IPS-20b (cell line): Measurements from ENCODE around the gene AP2M1.
A peak's percentile ranks its signal among the peaks of the same experiment; 100 is the strongest.
"Not testable (repeated sequence)": the region's sequence is repeated elsewhere in the genome, so short reads cannot be mapped to it uniquely, and the experiment has no call there.

Source experiments
- H3K27ac ChIP-seq: one replicate; pipeline ENCODE4 v1.5.1; 2013; ENCODE audit warnings: low read length
- H3K27me3 ChIP-seq: 2 replicates; pipeline ENCODE4 v1.6.1; 2013; ENCODE audit warnings: mild to moderate bottlenecking, low read length, inconsistent platforms; ENCODE audit not compliant: insufficient read depth
- H3K36me3 ChIP-seq: 2 replicates; pipeline ENCODE4 v1.6.1; 2013; ENCODE audit warnings: low read depth, mild to moderate bottlenecking, inconsistent platforms, low read length, moderate library complexity; ENCODE audit not compliant: insufficient read depth
- H3K4me1 ChIP-seq: 2 replicates; pipeline ENCODE4 v1.6.1; 2013; ENCODE audit warnings: mild to moderate bottlenecking, control low read depth, inconsistent platforms, low read length, moderate library complexity; ENCODE audit not compliant: insufficient read depth
- H3K4me3 ChIP-seq: 2 replicates; pipeline ENCODE4 v1.5.1; 2013; ENCODE audit warnings: mild to moderate bottlenecking, low read length, inconsistent platforms
- H3K9ac ChIP-seq: 2 replicates; pipeline ENCODE4 v1.6.1; 2013; ENCODE audit warnings: low read depth, mild to moderate bottlenecking, inconsistent platforms, low read length, moderate library complexity
- H3K9me3 ChIP-seq: 2 replicates; pipeline ENCODE4 v1.6.1; 2013; ENCODE audit warnings: mild to moderate bottlenecking, low read depth, low read length, inconsistent platforms; ENCODE audit not compliant: insufficient read depth

AP2M1 gene

GRCh38 chr3:184143327-184143726 lies 31.3 kb upstream of the AP2M1 start:
- peaks cover 64% of the 10 kb centered on the region for H3K36me3 ChIP-seq
- no peak overlapping the region for H3K27ac ChIP-seq
- H3K4me3 ChIP-seq = no peak overlapping the region
- H3K9me3 ChIP-seq = no peaks in the 10 kb centered on the region
- H3K4me1 ChIP-seq = no peaks in the 10 kb centered on the region
- no peak overlapping the region for H3K9ac ChIP-seq
- H3K27me3 ChIP-seq = no peaks in the 10 kb centered on the region

GRCh38 chr3:184144505-184144904 lies 30.1 kb upstream of the AP2M1 start:
- Histone ChIP-seq H3K36me3 (peaks cover 64% of the 10 kb centered on the region), H3K4me3 (no peak overlapping the region), H3K27ac (no peak overlapping the region), H3K27me3 (no peaks in the 10 kb centered on the region), H3K9ac (no peak overlapping the region), H3K9me3 (no peaks in the 10 kb centered on the region), H3K4me1 (no peaks in the 10 kb centered on the region)

- Histone ChIP-seq H3K4me3 (no peak overlapping the region), H3K4me1 (no peaks in the 10 kb centered on the region), H3K27me3 (no peaks in the 10 kb centered on the region), H3K9ac (no peak overlapping the region), H3K27ac (no peak overlapping the region), H3K9me3 (no peaks in the 10 kb centered on the region), H3K36me3 (peaks cover 60% of the 10 kb centered on the region)
These were observed 29.5 kb upstream of the AP2M1 start for GRCh38 chr3:184145111-184145524.

DNA sequence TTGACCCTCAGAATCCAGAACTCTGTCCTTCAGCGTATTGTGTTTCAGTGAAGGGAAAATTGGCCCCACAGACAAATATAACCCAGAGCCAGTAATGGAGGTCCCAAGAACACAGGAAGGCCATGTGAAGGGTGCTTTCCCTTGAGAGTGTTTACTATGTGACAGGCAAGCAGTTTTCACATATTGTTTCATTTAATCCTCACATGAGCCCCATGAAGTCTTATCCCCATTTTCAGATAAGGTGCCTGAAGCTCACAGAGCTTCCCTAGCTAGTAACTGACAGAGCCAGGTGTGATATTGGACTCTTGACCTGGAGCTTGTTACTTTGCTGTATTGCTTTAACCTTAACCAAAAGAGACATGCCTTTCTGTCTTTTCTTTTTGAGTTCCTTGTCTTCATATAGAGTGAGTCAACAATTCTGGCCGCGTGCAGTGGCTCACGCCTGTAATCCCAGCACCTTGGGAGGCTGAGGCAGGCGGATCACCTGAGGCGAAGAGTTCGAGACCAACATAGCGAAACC lies 28.8 kb upstream of the AP2M1 start:
- H3K36me3 ChIP-seq = peaks cover 53% of the 10 kb centered on the region
- H3K9me3 ChIP-seq = no peaks in the 10 kb centered on the region
- H3K9ac ChIP-seq = no peak overlapping the region
- H3K27me3 ChIP-seq = no peaks in the 10 kb centered on the region
- H3K4me3 ChIP-seq = no peak overlapping the region
- no peak overlapping the region for H3K27ac ChIP-seq
- H3K4me1 ChIP-seq = no peaks in the 10 kb centered on the region

- H3K4me1 ChIP-seq = no peaks in the 10 kb centered on the region
- no peaks in the 10 kb centered on the region for H3K27me3 ChIP-seq
- peaks cover 31% of the 10 kb centered on the region for H3K36me3 ChIP-seq
- H3K9me3 ChIP-seq = no peaks in the 10 kb centered on the region
- H3K27ac ChIP-seq = no peak overlapping the region
- no peak overlapping the region for H3K9ac ChIP-seq
- no peak overlapping the region for H3K4me3 ChIP-seq
These were observed 26.6 kb upstream of the AP2M1 start for GRCh38 chr3:184148076-184148475.

GRCh38 chr3:184149123-184149522 lies 25.5 kb upstream of the AP2M1 start:
- H3K27ac ChIP-seq = no peak overlapping the region
- H3K9me3 ChIP-seq = no peaks in the 10 kb centered on the region
- H3K36me3 ChIP-seq = peaks cover 20% of the 10 kb centered on the region
- H3K4me3 ChIP-seq = no peak overlapping the region
- no peaks in the 10 kb centered on the region for H3K4me1 ChIP-seq
- no peaks in the 10 kb centered on the region for H3K27me3 ChIP-seq
- H3K9ac ChIP-seq = no peak overlapping the region

DNA sequence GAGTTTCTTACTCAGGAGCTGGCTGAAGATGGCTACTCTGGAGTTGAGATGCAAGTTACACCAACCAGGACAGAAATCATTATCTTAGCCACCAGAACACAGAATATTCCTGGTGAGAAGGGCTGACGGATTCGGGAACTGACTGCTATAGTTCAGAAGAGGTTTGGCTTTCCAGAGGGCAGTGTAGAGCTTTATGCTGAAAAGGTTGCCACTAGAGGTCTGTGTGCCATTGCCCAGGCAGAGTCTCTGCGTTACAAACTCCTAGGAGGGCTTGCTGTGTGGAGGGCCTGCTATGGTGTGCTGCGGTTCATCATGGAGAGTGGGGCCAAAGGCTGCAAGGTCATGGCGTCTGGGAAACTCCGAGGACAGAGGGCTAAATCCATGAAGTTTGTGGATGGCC lies 24.9 kb upstream of the AP2M1 start:
- H3K9me3 ChIP-seq, H3K9ac ChIP-seq, H3K27ac ChIP-seq, H3K4me1 ChIP-seq, H3K4me3 ChIP-seq, H3K27me3 ChIP-seq: not testable (repeated sequence)
- peaks cover 14% of the 10 kb centered on the region for H3K36me3 ChIP-seq

DNA sequence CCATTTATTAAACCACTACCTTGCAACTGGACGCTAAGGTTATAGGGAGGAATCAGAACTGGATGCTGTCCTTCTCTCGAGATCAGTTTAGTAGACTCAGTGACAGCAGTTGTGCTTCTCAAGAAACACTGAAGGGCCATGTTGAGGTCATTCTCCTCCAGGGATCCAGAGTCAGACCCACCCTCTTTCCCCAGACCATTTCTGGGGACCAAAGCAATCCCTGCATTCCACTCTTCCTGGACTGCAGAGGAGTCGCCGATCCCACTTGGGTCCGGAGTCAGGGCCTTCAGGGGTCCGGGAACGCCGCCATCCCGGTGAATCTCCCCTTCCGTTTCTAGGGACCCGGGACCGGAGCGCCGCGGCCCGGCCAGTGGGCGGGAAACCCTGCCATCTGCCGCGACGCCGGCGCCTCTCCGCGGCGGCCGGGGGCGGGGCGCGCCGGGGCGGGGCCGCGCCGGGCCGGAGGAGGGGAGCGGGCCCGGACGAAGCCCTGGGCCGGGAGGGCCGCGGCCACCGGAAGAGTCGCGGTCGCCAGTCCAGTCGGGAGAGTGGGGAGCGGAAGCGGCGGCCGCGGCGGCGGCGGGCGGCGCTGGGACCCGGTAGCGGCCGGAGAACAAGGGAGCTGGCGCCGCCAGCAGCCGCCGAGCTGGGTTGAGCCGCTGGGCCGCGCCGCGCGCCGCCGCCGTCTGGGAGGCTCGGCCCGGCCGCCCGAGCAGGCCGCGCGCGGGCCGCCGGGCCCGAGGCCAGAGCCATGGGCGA lies 19.6 kb upstream of the AP2M1 start, which contains the start of gene DVL3:
DVL3 (plus strand) TSS at position 493 of the 759 bp plus-strand sequence; CDS start at position 752, 259 bp downstream.
- H3K4me1 ChIP-seq = 0 out of 2 replicates have a peak, but pooled peaks cover 2% of the 10 kb centered on the region
- H3K27me3 ChIP-seq = no peaks in the 10 kb centered on the region
- H3K4me3 ChIP-seq = peak within 1 kb of the TSS; percentile 98
- H3K9me3 ChIP-seq = no peaks in the 10 kb centered on the region
- peak within 1 kb of the TSS; percentile 54 for H3K27ac ChIP-seq
- no peaks in the 10 kb centered on the region for H3K36me3 ChIP-seq
- peak within 1 kb of the TSS; percentile 95 for H3K9ac ChIP-seq

- no peaks in the 10 kb centered on the region for H3K27me3 ChIP-seq
- peak overlapping the region; percentile 95 for H3K9ac ChIP-seq
- H3K27ac ChIP-seq = peak overlapping the region; percentile 54
- no peaks in the 10 kb centered on the region for H3K36me3 ChIP-seq
- H3K4me3 ChIP-seq = peak overlapping the region; percentile 98
- 0 out of 2 replicates have a peak, but pooled peaks cover 2% of the 10 kb centered on the region for H3K4me1 ChIP-seq
- no peaks in the 10 kb centered on the region for H3K9me3 ChIP-seq
These were observed 18.8 kb upstream of the AP2M1 start for GRCh38 chr3:184155644-184156521.

- no peaks in the 10 kb centered on the region for H3K9me3 ChIP-seq
- no peaks in the 10 kb centered on the region for H3K27me3 ChIP-seq
- 0 out of 2 replicates have a peak, but pooled peaks cover 2% of the 10 kb centered on the region for H3K4me1 ChIP-seq
- H3K4me3 ChIP-seq = peak overlapping the region; percentile 98
- no peaks in the 10 kb centered on the region; the same call in 1 of the 2 replicates for H3K36me3 ChIP-seq
- no peak overlapping the region for H3K27ac ChIP-seq
- peak overlapping the region; percentile 95; the same call in 1 of the 2 replicates for H3K9ac ChIP-seq
These were observed 18.1 kb upstream of the AP2M1 start for GRCh38 chr3:184156522-184156955.

DNA sequence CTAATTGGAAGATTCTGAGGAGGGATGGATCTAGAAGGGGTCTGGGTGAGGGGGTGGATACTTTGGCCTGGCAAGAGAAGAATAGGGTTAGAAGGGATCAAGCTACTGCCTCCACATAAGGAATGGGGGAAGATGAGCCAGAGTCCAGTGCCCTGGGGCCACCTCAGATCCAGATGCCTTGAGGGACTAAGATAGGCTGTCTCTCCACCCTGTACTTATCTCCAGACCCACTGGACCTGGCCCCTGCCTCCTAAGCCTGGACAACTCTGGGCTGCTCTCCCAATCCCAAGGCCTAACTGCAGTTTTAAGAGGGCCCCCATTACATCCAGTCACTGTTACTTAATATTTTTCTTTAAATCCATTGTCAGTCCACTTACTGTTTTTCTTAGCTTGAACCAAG lies 17.4 kb upstream of the AP2M1 start:
- Histone ChIP-seq H3K9ac (peak overlapping the region; percentile 95; the same call in 1 of the 2 replicates), H3K36me3 (peaks cover 4% of the 10 kb centered on the region; the same call in 1 of the 2 replicates), H3K4me3 (peak overlapping the region; percentile 98), H3K4me1 (0 out of 2 replicates have a peak, but pooled peaks cover 2% of the 10 kb centered on the region), H3K9me3 (no peaks in the 10 kb centered on the region), H3K27ac (no peak overlapping the region), H3K27me3 (no peaks in the 10 kb centered on the region)
